Measurements from ENCODE around the gene SVIL.
"Not testable (repeated sequence)": the region's sequence is repeated elsewhere in the genome, so short reads cannot be mapped to it uniquely, and the experiment has no call there.

DNA sequence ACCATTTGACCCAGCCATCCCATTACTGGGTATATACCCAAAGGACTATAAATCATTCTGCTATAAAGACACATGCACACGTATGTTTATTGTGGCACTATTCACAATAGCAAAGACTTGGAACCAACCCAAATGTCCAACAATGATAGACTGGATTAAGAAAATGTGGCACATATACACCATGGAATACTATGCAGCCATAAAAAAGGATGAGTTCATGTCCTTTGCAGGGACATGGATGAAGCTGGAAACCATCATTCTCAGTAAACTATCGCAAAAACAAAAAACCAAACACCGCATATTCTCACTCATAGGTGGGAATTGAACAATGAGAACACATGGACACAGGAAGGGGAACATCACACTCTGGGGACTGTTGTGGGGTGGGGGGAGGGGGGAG is 85.3 kb downstream of the SVIL start:
- TF ChIP-seq, protein P1, sequence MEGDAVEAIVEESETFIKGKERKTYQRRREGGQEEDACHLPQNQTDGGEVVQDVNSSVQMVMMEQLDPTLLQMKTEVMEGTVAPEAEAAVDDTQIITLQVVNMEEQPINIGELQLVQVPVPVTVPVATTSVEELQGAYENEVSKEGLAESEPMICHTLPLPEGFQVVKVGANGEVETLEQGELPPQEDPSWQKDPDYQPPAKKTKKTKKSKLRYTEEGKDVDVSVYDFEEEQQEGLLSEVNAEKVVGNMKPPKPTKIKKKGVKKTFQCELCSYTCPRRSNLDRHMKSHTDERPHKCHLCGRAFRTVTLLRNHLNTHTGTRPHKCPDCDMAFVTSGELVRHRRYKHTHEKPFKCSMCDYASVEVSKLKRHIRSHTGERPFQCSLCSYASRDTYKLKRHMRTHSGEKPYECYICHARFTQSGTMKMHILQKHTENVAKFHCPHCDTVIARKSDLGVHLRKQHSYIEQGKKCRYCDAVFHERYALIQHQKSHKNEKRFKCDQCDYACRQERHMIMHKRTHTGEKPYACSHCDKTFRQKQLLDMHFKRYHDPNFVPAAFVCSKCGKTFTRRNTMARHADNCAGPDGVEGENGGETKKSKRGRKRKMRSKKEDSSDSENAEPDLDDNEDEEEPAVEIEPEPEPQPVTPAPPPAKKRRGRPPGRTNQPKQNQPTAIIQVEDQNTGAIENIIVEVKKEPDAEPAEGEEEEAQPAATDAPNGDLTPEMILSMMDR (IDR thresholded peaks at IDR 0.05): not testable (repeated sequence)
- not testable (repeated sequence) for TF ChIP-seq EP300 (IDR thresholded peaks at IDR 0.05)

Data from esophagus muscularis mucosa (tissue), 3 donors.